ENCODE results near the gene KCNJ6.
A peak's percentile ranks its signal among the peaks of the same experiment; 100 is the strongest.
"Not testable (repeated sequence)": the region's sequence is repeated elsewhere in the genome, so short reads cannot be mapped to it uniquely, and the experiment has no call there.

Gene KCNJ6

DNA sequence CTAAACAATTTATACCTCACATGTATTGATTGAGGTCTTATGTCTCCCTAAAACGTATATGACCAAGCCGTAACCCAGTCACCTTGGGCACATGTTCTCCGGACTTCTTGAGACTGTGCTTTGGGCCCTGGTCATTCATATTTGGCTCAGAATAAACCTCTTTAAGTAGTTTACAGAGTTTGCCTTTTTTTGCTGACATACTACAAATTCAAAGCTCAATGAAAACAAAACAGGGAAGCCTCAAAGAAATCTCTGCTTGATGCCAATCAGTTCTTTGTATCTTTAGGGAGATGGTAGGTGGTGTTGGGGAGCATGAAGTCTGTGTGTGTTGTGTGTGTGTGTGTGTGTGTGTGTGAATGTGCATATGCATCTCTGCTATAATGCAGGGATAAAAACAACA, 247.0 kb downstream of the KCNJ6 start:
- DNase-seq, result no peak

DNA sequence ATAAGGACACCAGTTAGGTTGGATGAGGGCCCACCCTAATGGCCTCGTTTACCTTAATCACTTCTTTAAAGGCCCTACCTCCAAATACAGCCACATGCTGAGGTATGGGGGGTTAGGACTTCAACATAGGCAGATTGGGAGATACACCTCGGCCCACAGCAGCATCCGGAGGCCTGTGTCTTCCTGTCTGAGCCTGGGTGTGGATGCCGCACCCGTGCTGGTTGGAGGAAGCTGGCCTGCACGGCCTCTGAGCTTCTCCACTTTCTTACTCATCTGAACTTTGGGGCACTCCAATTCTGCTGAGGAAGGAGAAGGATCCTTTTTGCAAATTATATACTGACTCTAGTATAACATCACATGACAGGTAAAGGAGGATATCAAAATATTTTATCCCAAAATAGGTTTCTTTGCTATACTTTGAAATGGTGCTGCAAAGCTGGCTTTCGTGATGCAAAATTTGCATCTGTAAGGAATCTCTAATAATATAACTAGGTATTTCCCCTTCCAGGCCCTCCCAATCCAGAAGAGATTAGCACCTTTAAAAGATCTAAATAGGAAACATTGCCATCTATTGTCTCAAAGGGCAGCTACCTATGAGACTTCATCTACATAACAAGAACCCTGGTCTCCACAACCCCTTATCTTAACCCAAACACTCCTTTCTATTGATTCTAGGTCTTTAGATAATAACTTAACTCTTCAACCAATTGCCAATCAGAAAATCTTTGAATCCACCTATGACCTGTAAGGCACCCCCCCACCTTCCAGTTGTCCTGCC, 247.6 kb downstream of the KCNJ6 start:
- no peak for DNase-seq

DNA sequence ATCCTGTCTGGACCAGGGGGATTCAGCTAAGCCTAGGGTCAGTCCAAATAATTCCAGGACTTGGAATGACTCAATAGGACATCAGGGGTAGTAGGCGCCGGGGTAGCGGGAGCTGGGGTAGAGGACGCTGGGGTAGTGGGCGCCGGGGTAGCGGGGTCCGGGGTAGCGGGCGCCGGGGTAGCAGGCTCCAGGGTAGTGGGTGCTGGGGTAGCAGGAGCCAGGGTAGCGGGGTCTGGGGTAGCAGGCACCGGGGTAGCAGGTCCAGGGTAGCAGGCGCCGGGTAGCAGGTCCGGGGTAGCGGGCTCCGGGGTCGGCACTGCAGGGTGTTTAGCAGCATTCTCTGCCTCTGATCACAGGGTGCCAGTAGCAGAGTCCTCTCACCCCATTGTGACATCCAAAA, 248.9 kb downstream of the KCNJ6 start:
- no peak for DNase-seq

DNA sequence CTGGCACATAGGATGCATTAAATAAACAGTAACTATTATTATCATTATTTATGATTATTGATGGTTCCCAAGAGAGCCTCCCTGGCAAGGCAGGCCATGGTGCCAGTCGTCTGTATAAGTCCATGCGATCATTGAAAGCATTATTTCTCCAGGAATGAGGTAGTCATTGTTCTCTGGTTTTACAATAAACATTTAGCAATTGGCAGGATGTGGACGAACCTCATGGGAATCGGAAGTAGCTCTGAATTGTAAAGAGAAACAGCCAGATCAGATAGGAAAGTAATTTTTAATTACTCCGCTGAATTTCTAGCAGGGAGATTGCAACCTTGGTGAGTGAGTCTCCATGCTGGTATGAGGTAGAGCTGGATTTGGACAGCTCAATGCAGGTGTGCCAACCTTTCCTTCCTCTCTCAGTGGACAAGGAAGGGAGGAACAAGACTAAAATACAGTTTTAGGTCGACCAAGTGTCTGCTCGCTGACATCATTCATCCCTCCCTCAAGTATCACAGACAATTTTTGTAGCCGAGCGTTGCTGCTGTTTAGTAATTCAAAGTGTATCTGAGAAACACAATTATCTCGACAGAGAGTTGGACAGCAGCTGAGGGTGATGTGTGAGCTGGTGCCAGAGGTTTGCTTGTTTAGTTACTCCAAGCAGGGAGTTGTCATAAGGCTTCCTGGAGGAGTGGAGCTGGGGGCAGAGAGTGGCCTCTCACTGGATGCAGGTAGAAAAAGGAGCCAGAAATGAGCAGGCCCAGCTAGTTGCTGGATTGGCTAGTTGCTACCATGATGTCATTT, 250.8 kb downstream of the KCNJ6 start:
- DNase-seq, result no peak

DNA sequence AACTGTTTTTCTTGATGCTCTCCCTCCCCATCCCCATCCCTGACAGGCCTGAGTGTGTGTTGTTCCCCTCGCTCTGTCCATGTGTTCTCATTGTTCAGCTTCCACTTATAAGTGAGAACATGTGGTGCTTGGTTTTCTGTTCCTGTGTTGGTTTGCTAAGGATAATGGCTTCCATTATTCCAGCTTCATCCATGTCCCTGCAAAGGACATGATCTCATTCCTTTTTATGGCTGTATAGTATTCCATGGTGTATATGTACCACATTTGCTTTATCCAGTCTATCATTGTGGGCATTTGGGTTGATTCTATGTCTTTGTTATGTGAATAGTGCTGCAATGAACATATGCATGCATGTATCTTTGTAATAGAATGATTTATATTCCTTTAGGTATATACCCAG, 254.0 kb downstream of the KCNJ6 start:
- not testable (repeated sequence) for DNase-seq

DNA sequence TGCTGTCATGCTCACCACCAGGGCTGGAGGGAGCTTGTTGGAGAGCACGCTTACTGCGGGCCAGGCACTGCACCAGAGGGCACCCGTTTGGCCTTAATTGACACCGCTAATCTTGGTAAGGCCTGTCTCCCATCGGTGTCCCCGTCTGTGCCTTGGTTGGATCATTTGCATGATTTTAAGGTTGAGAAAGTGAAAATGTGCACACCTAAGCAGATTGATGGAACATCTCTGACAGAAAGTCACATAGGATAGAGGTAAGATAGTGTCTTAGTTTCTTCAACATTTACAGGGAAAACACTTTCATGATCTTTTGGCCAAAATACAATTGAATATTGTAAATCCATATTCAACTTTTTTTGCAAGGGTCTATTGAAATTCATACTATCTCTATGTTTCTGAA, 255.5 kb downstream of the KCNJ6 start:
- no peak for DNase-seq

DNA sequence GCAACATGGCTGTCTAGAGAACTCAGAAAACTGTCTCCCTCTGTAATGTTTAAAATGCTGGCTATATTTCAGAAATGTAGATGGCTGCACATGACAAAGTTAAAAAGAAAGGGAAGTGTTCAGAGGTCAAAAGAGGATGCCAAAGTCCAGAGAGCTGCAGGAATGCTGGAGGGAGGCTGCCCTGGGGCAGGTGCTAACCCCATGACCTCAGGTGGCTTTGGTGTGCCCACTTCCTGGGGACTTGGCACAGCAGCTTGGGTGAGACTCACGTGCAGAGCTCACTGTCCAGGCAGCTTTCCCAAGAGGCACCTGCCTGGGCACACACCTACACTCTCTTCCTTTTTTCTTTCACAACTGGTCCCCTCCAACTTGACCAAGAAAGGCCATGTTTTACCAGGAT, 256.4 kb downstream of the KCNJ6 start:
- no peak for DNase-seq

DNA sequence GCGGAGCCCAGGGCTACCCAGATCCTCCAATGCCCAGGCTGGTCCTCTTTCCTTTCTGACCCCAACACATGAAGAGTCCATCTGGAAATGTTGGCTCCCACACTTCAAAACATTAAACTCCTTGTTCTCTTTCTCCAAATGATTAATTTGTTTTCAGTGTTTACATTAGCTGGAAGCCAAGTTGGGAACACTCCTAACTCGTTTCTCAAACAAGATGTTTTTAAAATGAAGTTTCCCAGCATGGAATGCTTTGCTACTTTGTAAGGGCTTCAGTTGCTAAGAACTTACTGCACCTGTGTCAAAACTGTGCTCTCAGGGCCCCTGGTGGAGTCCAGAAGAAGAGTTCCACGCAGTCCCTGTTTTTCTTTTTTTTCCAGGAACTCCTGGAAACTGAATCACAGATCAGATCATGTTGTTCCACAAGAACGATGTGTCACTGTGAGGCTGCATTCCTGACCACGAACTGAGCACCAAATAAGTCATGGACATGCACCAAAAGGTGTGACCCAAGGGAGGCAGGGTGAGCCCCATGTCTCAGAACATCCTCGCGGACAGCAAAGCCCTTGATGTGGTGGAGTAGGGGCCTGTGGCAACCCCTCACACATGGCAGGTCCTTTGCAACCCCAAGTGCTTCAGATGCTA, 257.3 kb downstream of the KCNJ6 start:
- no peak for DNase-seq

DNA sequence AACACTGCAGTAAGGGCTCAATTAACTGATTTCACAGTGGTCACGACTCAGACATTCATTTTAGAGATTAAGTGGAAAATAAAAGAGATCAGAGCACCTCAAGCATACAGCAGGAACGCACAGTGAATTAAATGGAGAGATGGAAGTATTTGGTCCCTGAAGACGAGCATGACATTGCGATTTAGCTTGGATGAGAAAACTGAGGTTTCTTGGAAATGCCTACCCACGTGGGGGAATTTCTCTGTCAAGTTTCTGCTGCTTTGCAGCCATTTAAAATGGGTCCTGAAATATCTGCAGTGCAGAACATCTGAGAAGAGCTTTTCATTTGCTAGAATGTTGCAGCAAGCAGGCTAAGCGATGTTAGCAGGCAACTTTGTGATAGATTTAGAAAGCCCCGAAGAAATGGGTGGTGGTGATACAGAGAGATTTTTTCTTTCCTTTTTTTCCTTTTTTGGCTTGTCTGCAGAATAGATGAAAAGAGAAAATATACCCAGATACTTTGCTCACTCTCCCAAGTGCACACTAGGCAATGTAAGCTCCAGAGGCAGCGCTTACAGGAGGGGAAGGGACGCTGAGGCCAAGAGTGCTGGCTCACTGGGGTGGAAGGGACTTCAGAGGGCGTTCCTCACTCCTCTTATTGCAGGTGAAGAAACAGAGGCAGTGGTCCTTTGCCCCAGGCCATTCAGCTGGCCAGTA, 258.0 kb downstream of the KCNJ6 start:
- no peak for DNase-seq

DNA sequence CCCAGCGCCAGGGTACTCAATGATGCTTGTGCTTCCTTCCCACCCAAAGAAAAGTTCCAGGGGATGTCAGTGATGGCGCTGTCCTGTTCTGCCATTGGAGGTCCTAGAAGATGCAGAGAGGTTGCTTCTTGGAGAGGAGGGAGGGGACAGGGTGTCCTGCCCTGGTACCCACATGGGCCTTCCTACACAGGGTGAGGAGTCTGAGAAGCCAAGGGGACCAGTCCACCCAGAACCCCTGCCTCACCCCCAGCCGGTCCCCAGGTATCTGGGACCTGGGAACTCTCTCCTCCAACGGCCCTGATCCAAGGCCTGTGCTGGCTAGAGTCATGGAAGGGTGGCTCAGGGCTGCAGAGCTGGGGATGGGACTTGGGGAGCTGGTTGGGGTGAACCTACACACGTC, 259.4 kb downstream of the KCNJ6 start:
- no peak for DNase-seq

DNA sequence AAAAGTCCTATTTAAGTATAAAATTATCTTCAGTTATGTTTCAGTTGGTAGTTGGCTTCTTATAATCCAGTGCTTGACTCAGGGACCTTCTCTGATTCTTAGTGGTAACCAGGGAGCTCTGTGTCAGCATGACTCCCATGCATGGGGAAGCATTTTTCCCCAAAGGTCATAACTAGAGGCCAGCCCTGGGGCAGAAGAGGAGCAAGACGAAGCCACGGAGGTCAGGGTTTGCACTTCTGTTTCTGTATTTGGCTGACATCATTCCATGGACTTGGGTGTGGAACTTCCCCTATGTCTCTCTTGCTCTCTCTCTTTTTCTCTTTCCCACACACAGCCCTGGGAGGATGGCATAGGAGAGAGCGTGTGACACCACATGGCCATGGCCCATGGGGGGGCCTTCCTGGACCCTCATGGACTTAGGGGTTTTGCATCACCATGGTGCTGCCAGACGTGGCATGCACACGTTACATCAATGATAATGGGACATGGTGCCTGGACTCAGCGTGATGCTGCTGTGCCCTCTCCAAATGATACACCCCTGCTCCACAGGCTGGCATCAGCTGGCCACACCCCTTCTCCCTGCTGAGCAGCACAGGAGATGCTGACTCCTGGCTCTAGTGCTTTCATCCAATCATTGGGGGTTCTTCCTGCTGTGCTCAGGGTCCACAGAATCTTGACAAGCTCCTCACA, 260.5 kb downstream of the KCNJ6 start:
- DNase-seq, result no peak

DNA sequence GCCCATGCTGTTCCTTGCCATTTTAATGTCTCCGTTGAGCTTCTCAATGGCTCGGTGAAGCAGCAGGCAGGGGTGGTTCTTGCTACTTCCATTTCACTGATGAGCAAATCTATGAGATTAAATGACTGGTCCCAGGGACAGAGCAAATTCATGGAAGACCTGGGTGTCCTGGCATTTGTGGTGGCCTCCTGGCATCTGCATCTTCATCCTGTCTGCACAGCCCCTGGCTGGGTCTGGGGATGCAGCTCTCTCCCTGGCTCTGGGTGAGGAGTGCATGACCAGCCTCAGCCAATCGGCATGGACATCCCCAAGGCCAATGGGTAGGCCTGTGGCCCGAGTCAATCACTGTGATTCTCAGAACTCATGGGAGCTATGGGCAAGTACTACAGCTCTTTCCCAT, 261.7 kb downstream of the KCNJ6 start:
- no peak for DNase-seq

DNA sequence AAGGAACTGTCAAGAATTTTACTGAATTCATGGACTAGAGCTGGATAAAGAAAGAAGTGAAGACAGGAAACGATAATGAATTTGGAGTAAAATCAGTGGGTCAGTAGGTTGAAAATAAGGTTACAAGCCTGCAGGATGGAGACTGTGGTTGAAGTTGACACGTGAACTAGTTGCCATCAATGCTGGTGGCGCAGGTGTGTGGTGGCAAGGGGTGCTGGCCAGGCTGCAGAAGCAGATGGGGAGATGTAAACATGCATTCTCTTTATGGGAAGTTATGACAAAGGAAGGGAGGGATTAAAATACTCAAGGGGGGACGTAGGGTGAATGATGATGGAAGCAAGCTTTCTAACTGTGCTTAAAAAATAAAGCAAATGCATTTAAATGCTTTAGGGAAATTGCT, 263.1 kb downstream of the KCNJ6 start:
- DNase-seq, result no peak

DNA sequence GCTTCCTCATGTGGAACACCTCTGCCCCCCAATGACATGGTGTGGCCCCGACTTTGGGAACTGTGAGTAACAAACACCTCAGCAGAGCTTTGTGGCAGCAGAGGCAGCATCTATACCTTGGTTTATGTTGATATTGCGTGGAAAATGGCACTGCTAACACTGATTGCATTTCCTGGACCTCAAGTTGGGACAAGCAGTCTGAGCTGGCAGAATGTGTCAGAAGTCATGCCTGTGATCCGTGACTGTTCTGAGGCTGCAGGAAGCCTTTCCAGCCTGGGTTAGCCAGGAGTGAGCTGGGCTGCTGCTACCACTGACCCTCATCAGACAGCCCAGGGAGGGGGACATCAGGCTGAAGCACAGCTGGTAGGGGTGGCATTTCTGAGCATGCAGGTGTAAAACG, 268.5 kb downstream of the KCNJ6 start:
- DNase-seq, result no peak

DNA sequence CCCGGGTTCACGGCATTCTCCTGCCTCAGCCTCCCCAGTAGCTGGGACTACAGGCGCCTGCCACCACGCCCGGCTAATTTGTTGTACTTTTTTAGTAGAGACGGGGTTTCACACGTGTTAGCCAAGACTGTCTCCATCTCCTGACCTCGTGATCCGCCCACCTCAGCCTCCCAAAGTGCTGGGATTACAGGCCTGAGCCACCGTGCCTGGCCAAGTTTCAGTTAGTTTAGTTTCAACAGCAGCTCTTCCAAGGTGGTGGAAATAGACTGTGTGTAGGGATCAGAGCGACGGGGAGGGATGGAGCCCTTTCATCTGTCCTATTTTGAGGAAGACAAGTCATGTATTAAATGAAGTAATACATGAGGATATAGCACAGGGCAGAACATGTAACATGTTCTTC, 269.5 kb downstream of the KCNJ6 start:
- not testable (repeated sequence) for DNase-seq

DNA sequence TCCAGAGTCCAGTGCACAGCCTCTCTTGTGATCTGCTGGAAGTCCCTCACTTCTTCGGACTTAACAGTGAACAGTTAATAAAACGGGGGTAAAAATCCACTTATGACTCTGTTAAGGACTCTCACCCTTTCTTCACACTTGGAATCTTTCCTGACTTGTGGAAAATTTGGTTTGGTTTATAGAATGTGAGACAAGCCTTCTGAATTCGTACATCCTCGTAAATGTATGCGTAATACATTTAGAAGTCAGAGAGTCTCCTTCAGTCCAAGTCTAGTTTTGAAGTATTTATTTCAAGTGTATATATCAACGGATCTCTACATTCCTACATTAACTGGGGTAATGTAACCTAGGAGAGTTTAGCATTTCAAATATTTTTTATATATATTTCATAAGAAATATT, 270.4 kb downstream of the KCNJ6 start:
- DNase-seq, result no peak

DNA sequence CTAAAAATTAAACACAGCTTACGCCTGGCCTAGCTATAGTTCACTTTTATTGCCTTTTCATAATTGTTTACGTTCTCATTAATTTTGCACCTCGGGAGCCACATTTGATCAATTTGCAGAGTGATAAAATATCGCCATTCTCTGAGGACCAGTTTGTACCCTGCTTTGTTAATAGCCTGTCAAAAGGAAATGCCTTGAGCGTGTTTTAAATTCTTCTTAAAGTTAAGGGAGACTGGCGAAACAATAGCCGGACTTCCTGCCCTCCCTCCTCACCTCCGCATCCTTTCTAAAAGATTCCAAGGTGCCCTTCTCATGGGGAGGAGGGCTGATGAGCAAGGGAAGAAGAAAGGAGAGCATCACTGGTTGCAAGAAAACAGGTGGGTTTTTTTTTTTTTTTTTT, 271.6 kb downstream of the KCNJ6 start:
- no peak for DNase-seq

DNA sequence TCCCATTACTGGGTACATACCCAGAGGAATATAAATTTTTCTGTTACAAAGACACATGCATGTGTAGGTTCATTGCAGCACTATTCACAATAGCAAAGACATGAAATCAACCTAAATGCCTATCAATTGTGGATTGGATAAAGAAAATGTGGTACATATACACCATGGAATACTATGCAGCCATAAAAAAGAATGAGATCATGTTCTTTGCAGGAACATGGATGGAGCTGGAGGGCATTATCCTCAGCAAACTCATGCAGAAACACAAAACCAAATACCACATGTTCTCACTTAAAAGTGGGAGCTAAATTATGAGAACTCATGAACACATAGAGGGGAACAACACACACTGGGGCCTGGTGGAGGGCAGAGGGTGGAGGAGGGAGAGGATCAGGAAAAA, 272.4 kb downstream of the KCNJ6 start:
- DNase-seq, result not testable (repeated sequence)

DNA sequence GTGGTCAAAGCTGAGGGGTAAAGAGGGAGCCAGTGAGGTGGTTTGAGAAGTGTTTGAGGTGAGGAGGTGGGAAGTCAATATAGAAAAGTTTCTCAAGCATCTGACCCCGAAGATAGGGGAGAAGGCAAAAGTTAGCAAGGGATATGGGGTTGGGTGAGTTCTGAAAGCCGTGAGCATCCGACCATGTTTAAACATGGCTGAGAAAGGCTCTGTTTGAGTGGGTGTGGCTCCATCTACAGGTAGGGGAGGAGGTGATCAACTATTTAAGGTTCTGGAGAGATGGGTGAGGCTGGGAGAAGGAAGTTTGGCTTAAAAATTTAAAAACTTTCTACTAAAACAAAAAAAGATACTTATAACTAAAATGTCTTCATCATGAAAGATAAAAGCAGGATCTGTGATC, 273.8 kb downstream of the KCNJ6 start:
- DNase-seq, result peak; percentile 28

DNA sequence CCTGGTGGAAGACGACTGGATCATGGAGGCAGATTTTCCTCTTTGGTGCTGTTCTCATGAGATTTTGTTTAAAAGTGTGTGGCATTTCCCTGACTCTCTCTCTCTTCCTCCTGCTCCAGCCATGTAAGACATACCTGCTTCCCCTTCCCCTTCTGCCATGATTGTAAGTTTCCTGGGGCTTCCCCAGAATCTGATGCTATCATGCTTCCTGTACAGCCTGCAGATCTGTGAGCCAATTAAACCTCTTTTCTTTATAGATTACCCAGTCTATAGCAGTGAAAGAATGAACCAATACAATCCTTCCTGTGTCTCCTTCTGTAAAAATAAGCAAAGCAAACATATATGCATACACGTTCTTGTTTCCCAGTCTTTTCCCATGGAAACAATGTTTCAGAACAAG, 276.5 kb downstream of the KCNJ6 start:
- no peak for DNase-seq

DNA sequence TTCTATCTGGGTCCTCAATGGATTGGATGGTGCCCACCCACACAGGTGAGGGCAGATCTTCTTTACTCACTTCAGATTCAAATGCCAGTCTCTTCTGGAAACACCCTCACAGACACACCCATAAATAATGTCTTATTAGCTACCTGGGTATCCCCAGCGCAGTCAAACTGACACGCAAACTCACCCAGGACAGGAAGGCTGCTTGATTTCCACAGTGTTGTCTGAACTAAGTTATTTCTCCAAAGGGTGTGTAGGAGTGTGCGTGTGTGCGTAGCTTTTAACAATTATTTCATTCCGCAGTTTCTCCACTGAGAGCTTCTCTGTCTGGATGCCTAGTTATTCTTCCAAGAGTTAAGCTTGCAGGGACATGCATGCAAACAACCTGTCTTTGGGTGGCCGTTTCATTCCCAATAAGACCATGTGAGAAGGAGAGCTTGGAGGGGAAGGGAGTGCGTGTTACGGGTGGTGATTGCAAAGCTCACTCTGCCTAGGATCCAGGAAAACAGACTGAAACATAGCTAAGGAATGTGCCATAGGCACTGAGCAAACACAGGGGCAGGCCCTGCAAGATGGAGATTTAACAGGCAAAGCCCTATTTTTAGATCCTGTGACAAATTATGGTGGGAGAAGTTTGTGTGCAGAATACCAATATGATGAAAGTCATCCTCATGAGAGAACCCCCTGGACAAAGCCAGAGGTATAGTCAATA, 280.0 kb downstream of the KCNJ6 start:
- no peak for DNase-seq
